ENCODE results near the gene ZYG11B.

- TF ChIP-seq CTCF (IDR thresholded peaks at IDR 0.05; ENCODE audit: low read length) (peak; percentile 30), EZH2 (optimal IDR thresholded peaks at IDR 0.05; ENCODE audit: low read depth, low read length) (no peak)
These were observed 99.6 kb downstream of the ZYG11B start for GRCh38 chr1:52825868-52826267.
